ENCODE measurements around the gene ATF5.

DNA sequence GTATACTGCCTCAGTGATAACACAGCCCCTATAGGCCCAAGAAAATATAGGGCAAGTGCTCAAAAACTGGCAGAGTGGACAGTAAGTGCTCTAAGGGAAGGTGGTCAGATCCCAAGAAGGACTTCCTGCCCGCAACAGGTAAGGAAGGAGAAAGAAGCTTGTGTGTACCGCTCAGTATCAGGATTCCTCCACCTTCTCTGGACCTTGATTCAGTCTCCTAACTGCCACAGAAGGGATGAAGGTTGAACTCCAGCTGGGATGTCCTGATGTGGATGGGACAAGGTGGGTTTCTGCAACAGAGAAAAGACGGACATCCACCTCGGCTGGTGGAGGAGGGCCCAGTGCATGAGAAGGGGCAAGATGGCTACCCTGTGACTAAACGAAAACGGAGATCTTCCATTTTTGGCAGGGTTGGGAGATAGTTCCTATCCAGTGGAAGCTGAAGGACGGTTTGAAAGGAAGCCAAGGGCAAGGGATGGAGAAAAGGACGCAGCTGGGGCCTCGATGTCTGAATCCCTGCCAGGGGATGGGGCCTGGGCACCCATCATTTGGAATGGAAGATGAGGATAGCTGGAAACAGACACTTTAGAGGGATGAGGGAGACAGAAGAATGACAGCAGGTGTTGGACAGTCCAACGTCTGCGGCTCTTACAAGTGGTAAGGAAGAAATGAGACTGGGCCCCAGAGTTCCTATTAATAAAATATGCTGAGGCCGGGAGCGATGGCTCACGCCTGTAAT, 1.3 kb upstream of the ATF5 start:
- TF ChIP-seq EZH2 (IDR thresholded peaks at IDR 0.05; ENCODE audit: borderline replicate concordance) (no peak), CTCF (IDR thresholded peaks at IDR 0.05; ENCODE audit: poor library complexity) (no peak)
